SK-N-SH (cell line): ENCODE measurements around the gene RNGTT.

Experiments
- EP300 ChIP-seq, 2 experiments: IDR thresholded peaks; 2 replicates each; pipeline versions ENCODE4 v1.4.0 to v1.6.1; 2012; ENCODE audit warnings: borderline replicate concordance in 1 of 2, low read depth in 1 of 2, low read length in 1 of 2
- EZH2phosphoT487 ChIP-seq: fragments of 200-600 bp; sonication (generic); IDR thresholded peaks from 2 replicates; pipeline ENCODE4 v1.6.1; 2017; ENCODE audit warnings: low read depth, mixed run types, mild to moderate bottlenecking, antibody characterized with exemption, moderate library complexity, borderline replicate concordance
- POLR2AphosphoS5 ChIP-seq: IDR thresholded peaks from 2 replicates; pipeline ENCODE4 v1.6.1; 2012; ENCODE audit warnings: low read depth, low read length
- RFX5 ChIP-seq: IDR thresholded peaks from 2 replicates; pipeline ENCODE4 v1.6.1; 2012; ENCODE audit warnings: mild to moderate bottlenecking, improper control_type of control experiment, low read length
- TCF12 ChIP-seq: IDR thresholded peaks from 2 replicates; pipeline ENCODE4 v1.4.0; 2012
- YY1 ChIP-seq: IDR thresholded peaks from 2 replicates; pipeline ENCODE4 v1.4.0; 2012; ENCODE audit warnings: low read depth, mild to moderate bottlenecking
- TF ChIP-seq, protein P1 (sequence below): fragments of 200-600 bp; sonication (generic); IDR thresholded peaks from 2 replicates; pipeline ENCODE4 v1.6.1; 2017; ENCODE audit warnings: antibody characterized with exemption, mild to moderate bottlenecking, moderate library complexity
- TF ChIP-seq, protein P2 (sequence below): fragments of 150-350 bp; IDR thresholded peaks from 2 replicates; pipeline ENCODE4 v1.6.1; 2016; ENCODE audit warnings: mild to moderate bottlenecking, low read depth, low read length

DNA sequence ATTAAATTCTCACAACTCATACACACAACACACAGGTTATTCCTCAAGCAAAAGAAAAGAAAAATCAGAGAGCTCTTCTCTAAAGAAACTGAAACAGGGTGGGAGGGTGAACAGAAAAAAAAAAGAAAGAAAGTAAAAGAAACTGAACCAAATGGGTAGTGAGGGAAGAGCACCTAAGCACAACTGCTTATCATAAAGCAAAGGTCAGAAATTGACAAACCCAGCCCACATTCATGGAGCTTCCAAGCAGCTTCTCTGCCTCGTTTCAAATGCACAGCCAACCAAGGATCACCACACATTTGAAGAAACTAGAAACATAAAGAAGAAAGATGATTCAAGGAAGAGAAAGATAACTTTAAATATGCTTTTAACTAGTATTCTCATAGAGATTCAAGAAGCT lies 90.5 kb downstream of the RNGTT start:
- TF ChIP-seq, protein P1, sequence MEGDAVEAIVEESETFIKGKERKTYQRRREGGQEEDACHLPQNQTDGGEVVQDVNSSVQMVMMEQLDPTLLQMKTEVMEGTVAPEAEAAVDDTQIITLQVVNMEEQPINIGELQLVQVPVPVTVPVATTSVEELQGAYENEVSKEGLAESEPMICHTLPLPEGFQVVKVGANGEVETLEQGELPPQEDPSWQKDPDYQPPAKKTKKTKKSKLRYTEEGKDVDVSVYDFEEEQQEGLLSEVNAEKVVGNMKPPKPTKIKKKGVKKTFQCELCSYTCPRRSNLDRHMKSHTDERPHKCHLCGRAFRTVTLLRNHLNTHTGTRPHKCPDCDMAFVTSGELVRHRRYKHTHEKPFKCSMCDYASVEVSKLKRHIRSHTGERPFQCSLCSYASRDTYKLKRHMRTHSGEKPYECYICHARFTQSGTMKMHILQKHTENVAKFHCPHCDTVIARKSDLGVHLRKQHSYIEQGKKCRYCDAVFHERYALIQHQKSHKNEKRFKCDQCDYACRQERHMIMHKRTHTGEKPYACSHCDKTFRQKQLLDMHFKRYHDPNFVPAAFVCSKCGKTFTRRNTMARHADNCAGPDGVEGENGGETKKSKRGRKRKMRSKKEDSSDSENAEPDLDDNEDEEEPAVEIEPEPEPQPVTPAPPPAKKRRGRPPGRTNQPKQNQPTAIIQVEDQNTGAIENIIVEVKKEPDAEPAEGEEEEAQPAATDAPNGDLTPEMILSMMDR, result no peak
- TF ChIP-seq POLR2AphosphoS5 (no peak), YY1 (no peak), EP300 (IDR thresholded peaks at IDR 0.05; ENCODE audit: borderline replicate concordance in 1 of 2, low read depth in 1 of 2, low read length in 1 of 2) (no peak), EZH2phosphoT487 (no peak), RFX5 (no peak), TCF12 (no peak)
- TF ChIP-seq, protein P2, sequence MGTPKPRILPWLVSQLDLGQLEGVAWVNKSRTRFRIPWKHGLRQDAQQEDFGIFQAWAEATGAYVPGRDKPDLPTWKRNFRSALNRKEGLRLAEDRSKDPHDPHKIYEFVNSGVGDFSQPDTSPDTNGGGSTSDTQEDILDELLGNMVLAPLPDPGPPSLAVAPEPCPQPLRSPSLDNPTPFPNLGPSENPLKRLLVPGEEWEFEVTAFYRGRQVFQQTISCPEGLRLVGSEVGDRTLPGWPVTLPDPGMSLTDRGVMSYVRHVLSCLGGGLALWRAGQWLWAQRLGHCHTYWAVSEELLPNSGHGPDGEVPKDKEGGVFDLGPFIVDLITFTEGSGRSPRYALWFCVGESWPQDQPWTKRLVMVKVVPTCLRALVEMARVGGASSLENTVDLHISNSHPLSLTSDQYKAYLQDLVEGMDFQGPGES, result no peak
